Rectal smooth muscle tissue (tissue), 1 donor: ENCODE results near the gene ESYT2.
A peak's percentile ranks its signal among the peaks of the same experiment; 100 is the strongest.
"Not testable (repeated sequence)": the region's sequence is repeated elsewhere in the genome, so short reads cannot be mapped to it uniquely, and the experiment has no call there.

Experiments
- H3K27ac ChIP-seq: one replicate; pipeline ENCODE4 v1.7.0; 2013; ENCODE audit warnings: low read depth, low read length, inconsistent platforms
- H3K27me3 ChIP-seq: one replicate; pipeline ENCODE4 v1.7.0; 2013; ENCODE audit warnings: low read length; ENCODE audit not compliant: control insufficient read depth, insufficient read depth
- H3K36me3 ChIP-seq: one replicate; pipeline ENCODE4 v1.7.0; 2013; ENCODE audit warnings: low read length; ENCODE audit not compliant: control insufficient read depth, insufficient read depth
- H3K4me1 ChIP-seq: one replicate; pipeline ENCODE4 v1.7.0; 2013; ENCODE audit warnings: low read length; ENCODE audit not compliant: control insufficient read depth, insufficient read depth
- H3K4me3 ChIP-seq: one replicate; pipeline ENCODE4 v1.7.0; 2013; ENCODE audit warnings: low read length
- H3K9ac ChIP-seq: one replicate; pipeline ENCODE4 v1.7.0; 2013; ENCODE audit warnings: low read length

The ESYT2 gene

GRCh38 chr7:158829342-158830210 lies at the start of gene ESYT2:
Gene ESYT2, minus strand, starts transcription at chr7:158829509. Its CDS starts 91 bp downstream, at chr7:158829418.
- Histone ChIP-seq H3K9ac (peak within 1 kb of the TSS; percentile 96), H3K27ac (peak within 1 kb of the TSS; percentile 99), H3K36me3 (no peaks in the 10 kb centered on the region), H3K4me3 (peak within 1 kb of the TSS; percentile 93), H3K4me1 (peaks cover 10% of the 10 kb centered on the region), H3K27me3 (no peaks in the 10 kb centered on the region)

GRCh38 chr7:158878151-158879079 lies 49.1 kb upstream of the ESYT2 start:
- not testable (repeated sequence) for H3K36me3 ChIP-seq, H3K27me3 ChIP-seq, H3K27ac ChIP-seq, H3K4me1 ChIP-seq, H3K9ac ChIP-seq, H3K4me3 ChIP-seq

DNA sequence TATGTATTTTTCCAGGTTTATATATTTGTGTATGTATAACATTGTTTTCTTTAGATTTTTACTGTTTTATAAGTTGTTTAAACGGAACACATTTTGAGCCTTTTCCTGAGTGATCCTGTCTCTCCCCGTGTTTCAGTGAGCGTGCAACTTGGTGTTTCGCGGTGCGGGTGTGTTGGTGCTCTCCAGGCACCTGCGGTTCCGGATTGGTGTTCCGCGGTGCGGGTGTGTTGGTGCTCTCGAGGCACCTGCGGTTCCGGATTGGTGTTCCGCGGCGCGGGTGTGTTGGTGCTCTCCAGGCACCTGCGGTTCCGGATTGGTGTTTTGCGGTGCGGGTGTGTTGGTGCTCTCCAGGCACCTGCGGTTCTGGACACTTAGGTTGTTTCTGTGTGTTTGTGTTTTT lies 47.7 kb upstream of the ESYT2 start:
- Histone ChIP-seq H3K36me3 (peaks cover 7% of the 10 kb centered on the region), H3K27ac (peak overlapping the region; percentile 13), H3K9ac (no peak overlapping the region), H3K27me3 (no peaks in the 10 kb centered on the region), H3K4me3 (no peak overlapping the region), H3K4me1 (no peaks in the 10 kb centered on the region)

GRCh38 chr7:158869876-158870275 lies 40.6 kb upstream of the ESYT2 start:
- Histone ChIP-seq H3K4me3 (no peak overlapping the region), H3K9ac (no peak overlapping the region), H3K27ac (no peak overlapping the region), H3K27me3 (no peaks in the 10 kb centered on the region), H3K36me3 (peaks cover 7% of the 10 kb centered on the region), H3K4me1 (no peaks in the 10 kb centered on the region)

DNA sequence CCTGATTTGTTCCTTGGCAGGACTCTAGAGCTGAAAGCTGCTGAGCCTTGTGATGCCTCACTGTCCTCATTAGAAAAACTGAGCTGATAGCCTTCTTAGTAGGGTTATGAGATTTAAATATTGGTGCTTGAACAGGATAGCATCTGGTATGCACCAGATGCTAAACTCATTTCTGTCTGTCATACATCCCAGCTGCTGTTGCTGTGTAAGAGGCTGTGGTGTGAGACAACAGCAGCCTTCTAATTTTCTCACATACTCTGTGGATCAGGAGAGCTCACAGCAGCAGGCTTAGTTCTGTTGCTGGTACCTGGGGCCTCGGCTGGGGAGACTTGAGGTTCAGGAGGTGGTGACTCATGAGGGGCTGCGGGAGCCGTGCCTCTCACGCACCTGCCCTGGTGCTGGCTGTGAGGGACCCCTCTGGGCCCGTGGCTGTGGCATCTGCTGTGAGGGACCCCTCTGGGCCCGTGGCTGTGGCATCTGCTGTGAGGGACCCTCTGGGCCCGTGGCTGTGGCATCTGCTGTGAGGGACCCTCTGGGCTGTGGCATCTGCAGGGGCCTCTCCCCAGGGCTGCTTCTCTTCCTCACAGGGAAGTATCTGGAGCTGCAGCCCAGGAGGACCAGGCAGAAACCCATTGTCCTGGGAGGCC lies 39.6 kb upstream of the ESYT2 start:
- Histone ChIP-seq H3K27me3 (no peaks in the 10 kb centered on the region), H3K27ac (no peak overlapping the region), H3K4me3 (no peak overlapping the region), H3K4me1 (no peaks in the 10 kb centered on the region), H3K36me3 (peaks cover 7% of the 10 kb centered on the region), H3K9ac (no peak overlapping the region)

- Histone ChIP-seq H3K4me3 (no peak overlapping the region), H3K4me1 (no peaks in the 10 kb centered on the region), H3K27ac (no peak overlapping the region), H3K9ac (no peak overlapping the region), H3K27me3 (no peaks in the 10 kb centered on the region), H3K36me3 (peaks cover 7% of the 10 kb centered on the region)
Observed at GRCh38 chr7:158867214-158867984, 38.1 kb upstream of the ESYT2 start.

DNA sequence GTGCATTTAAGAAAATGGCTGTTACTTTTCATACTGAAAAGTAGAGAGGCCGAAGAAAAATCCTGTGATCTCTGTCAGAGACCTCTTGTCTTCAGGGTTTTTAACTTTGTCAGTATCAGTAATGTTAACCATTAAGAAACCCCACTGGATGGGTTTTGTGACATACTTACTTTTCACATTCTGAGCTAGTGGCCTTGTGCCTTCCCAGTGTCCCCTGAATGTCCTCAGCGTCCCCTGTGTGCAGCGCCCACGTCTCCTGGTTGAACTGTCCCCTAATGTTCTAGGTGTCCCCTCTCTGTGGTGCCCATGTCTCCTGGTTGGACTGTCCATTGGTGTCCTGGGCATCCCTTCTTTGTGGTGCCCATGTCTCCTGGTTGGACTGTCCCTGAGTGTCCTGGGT lies 36.7 kb upstream of the ESYT2 start:
- Histone ChIP-seq H3K27ac (no peak overlapping the region), H3K9ac (no peak overlapping the region), H3K4me3 (no peak overlapping the region), H3K36me3 (peaks cover 2% of the 10 kb centered on the region), H3K4me1 (no peaks in the 10 kb centered on the region), H3K27me3 (no peaks in the 10 kb centered on the region)

DNA sequence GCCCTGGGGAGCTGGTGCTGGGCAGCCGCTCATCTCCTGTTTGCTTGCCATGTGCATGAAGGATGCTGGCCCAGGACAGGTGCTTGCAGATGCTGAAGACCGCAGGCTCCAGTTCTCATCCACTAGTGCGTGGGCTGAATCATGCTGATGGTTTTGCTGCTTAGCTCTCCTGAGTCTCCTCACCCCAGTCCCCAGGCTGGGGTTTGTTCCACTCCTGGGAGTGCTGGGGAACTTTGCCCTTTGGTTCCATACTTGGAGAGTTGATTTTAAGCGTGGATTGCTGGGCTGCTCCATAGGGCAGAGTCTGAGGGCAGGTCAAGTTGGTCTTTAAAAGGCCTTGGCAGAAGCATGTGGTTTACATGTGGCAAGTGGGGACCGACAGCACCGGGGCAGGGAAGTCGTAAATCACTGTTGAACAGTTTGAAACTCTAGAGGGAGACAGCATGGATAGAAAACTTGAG lies 36.2 kb upstream of the ESYT2 start:
- Histone ChIP-seq H3K4me1 (no peaks in the 10 kb centered on the region), H3K4me3 (no peak overlapping the region), H3K27me3 (no peaks in the 10 kb centered on the region), H3K36me3 (no peaks in the 10 kb centered on the region), H3K9ac (no peak overlapping the region), H3K27ac (no peak overlapping the region)

DNA sequence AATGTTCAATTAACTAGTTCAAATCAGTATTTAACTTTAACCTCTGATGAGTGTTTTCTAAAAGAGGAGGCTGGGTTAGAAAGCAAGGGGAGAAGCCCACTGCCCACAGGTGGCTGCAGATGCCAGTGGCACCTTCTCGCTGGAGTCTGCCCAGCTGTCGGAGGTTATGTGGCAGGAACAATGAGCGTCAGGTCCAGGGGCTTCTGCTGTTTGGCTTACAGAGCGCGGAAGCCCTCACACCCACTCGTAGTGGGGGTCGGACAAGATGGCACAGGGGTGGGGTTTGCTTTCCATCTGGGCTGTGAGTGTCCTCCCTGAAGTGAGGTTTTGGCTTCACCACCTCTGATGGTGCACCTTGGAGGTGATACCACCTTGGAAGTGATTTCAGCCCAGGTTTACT lies 35.5 kb upstream of the ESYT2 start:
- Histone ChIP-seq H3K27ac (peak overlapping the region; percentile 80), H3K4me3 (no peak overlapping the region), H3K9ac (no peak overlapping the region), H3K27me3 (no peaks in the 10 kb centered on the region), H3K4me1 (no peaks in the 10 kb centered on the region), H3K36me3 (no peaks in the 10 kb centered on the region)

DNA sequence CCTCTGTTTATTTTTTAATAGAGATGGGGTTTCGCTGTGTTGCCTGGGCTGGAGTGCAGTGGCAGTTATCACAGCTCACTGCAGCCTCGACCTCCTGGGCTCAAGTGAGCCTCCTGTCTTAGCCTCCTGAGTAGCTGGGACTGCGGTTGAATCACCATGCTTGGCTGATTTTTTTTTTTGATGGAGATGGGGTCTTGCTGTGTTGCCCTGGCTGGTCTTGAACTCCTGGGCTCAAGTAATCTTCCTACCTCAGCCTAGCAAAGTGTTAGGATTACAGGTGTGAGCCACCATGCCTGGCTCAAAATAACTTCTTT lies 35.2 kb upstream of the ESYT2 start:
- Histone ChIP-seq H3K36me3 (no peaks in the 10 kb centered on the region), H3K9ac (no peak overlapping the region), H3K4me1 (no peaks in the 10 kb centered on the region), H3K27ac (peak overlapping the region; percentile 80), H3K27me3 (no peaks in the 10 kb centered on the region), H3K4me3 (peak overlapping the region; percentile 71)

DNA sequence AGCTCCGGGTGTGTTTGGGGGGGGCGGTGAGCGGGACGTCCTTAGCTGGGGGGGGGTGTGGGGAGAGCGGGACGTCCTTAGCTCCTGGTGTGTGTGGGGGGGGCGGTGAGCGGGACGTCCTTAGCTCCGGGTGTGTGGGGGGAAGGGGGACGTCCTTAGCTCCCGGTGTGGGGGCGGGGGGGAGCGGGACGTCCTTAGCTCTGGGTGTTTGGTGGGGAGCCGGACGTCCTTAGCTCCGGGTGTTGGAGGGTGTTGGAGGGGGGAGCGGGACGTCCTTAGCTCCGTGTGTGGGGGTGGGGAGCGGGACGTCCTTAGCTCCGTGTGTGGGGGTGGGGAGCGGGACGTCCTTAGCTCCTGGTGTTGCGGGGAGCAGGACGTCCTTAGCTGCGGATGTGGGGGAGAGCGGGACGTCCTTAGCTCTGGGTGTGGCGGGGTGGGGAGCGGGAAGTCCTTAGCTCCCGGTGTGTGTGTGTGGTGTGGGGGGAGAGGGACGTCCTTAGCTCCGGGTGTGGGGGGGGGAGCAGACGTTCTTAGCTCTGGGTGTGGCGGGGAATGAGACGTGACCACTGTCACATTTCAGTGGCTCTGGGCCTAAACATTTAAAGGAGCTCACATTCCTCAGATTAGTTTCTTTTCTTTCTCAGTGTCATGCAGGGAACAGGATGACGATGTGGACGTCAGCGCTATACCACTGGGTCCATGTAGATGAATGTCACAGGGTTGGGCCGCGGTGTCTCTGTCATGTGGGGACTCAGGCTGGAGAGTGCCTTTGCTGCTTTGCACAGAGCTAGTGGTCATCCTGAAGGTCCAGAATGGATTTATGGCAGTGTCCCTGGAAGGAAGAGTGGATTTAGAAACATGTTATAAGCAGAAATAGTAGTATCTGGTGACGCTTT lies 34.5 kb upstream of the ESYT2 start:
- no peak overlapping the region for H3K9ac ChIP-seq
- H3K4me3 ChIP-seq, result peak overlapping the region; percentile 71
- no peaks in the 10 kb centered on the region for H3K27me3 ChIP-seq
- peak overlapping the region; percentile 80 for H3K27ac ChIP-seq
- no peaks in the 10 kb centered on the region for H3K36me3 ChIP-seq
- no peaks in the 10 kb centered on the region for H3K4me1 ChIP-seq
